ENCODE results near the gene MS4A18.
"Not testable (repeated sequence)": the region's sequence is repeated elsewhere in the genome, so short reads cannot be mapped to it uniquely, and the experiment has no call there.

MS4A18 gene

GRCh38 chr11:60740573-60740972 lies 16.1 kb downstream of the MS4A18 start:
- DNase-seq: no peak

GRCh38 chr11:60741421-60741820 lies 16.9 kb downstream of the MS4A18 start:
- no peak for DNase-seq

- no peak for DNase-seq
Measured at GRCh38 chr11:60743058-60743457, 18.5 kb downstream of the MS4A18 start.

- DNase-seq: no peak
Measured at GRCh38 chr11:60744114-60744513, 19.6 kb downstream of the MS4A18 start.

- DNase-seq: no peak
Measured at GRCh38 chr11:60747359-60747873, 22.9 kb downstream of the MS4A18 start.

GRCh38 chr11:60748225-60748624 lies 23.7 kb downstream of the MS4A18 start:
- no peak for DNase-seq

- no peak for DNase-seq
Measured at GRCh38 chr11:60748821-60749220, 24.3 kb downstream of the MS4A18 start.

GRCh38 chr11:60750911-60751310 lies 26.4 kb downstream of the MS4A18 start:
- no peak for DNase-seq

GRCh38 chr11:60753309-60753708 lies 28.8 kb downstream of the MS4A18 start:
- no peak for DNase-seq

- DNase-seq: no peak
Measured at GRCh38 chr11:60754887-60755286, 30.4 kb downstream of the MS4A18 start.

- no peak for DNase-seq
Measured at GRCh38 chr11:60756307-60757032, 31.9 kb downstream of the MS4A18 start, which contains the start of gene MS4A15. Gene MS4A15 (plus strand): TSS chr11:60756867. CDS start chr11:60763734, 6,867 bp downstream.

- no peak for DNase-seq
Measured at GRCh38 chr11:60757231-60757800, 32.8 kb downstream of the MS4A18 start.

GRCh38 chr11:60758671-60759070 lies 34.2 kb downstream of the MS4A18 start:
- DNase-seq: not testable (repeated sequence)

- not testable (repeated sequence) for DNase-seq
Measured at GRCh38 chr11:60759438-60760225, 35.1 kb downstream of the MS4A18 start.

- DNase-seq: no peak
Measured at GRCh38 chr11:60761436-60762190, 37.1 kb downstream of the MS4A18 start.

- no peak for DNase-seq
Measured at GRCh38 chr11:60762851-60763691, 38.6 kb downstream of the MS4A18 start.

GRCh38 chr11:60763692-60764369 lies 39.3 kb downstream of the MS4A18 start:
- no peak for DNase-seq

- DNase-seq: no peak
Measured at GRCh38 chr11:60764879-60765278, 40.4 kb downstream of the MS4A18 start.

- DNase-seq: no peak
Measured at GRCh38 chr11:60765355-60765754, 40.8 kb downstream of the MS4A18 start.

GRCh38 chr11:60766547-60766946 lies 42.0 kb downstream of the MS4A18 start:
- DNase-seq: no peak

- DNase-seq: no peak
Measured at GRCh38 chr11:60767388-60767811, 42.9 kb downstream of the MS4A18 start.

Measured in left hindlimb (tissue), 1 donor.